ENCODE data around the gene NCAM1.

Gene NCAM1

GRCh38 chr11:112968941-112969713, 7.9 kb downstream of the NCAM1 start:
- FAIRE-seq: no peak

DNA sequence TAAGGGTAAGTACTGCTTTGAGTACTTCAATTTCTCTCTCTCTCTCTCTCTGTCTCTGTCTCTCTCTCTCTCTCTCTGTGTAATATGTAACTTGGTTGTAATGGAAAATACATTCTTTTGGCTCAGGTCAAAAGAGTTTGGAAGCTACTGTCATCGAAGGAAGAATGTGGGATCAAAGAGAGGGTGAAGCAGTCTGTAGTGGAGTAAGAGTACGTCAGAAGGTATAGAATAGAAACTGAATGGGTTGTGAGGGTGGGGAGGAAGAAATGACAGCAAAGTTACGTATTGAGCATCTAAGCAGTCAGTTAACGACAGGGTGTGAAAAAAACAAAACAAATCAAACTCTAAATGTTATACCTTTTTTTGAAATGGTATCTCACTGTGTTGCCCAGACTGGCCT, 10.0 kb downstream of the NCAM1 start:
- FAIRE-seq: no peak

DNA sequence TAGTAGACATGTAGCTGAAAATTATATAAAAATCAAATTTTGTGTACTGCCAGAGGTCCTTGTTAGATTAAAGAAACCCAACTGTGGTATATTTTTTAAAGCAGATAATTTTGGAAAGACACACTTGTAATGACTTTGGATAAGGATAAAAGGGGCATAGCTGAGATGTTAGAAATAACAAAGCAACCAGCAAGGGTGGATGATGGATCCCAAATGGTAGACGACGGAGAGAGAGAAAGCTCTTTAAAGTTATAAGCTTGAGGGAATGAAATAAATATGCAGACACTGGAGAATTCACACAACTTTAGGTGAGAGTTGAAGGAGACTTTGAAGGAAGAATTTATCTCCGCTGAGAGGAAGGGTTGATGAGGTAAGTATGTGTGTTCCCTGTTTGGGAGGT, 10.6 kb downstream of the NCAM1 start:
- no peak for FAIRE-seq

GRCh38 chr11:112972399-112973145, 11.4 kb downstream of the NCAM1 start:
- peak; percentile 60 for FAIRE-seq

- no peak for FAIRE-seq
Observed at GRCh38 chr11:112975051-112975450, 13.8 kb downstream of the NCAM1 start.

DNA sequence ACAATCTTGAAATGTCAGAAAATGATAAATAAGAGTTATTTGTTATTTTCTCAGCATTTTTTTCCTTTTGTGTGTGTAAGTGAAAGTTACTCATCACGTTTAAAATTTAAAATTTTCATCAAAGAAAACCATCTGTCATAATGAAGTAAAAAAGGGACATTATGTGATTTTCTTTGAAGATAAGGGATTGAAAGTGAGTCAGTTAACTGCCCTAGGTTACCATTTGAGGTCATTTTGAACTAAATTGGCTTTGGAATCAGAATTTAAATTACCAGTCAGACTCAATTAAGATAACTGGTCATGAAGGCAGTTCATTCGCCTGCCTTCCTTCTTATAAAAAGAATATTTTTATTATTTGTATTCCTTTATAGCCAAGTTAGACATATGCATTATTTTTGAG, 14.3 kb downstream of the NCAM1 start:
- FAIRE-seq: no peak

DNA sequence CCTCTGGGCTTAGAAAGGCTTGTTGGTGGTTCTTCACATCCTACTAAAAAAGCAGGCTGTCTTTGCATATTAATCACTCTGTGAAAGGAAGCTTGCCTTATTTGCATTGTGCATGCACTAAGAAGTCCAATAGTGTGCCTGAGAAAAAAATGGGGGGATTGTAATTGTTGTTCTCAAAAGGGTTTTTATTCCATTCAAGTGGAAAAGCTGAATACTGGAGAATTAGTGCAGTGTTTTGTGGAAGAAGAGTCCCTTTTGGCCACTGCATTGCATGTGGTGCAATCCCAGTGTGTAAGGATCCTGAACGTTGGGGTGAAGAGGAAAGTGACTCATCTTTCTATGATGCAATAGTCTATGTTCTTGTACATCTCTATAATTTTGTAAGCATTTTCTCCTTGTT, 16.5 kb downstream of the NCAM1 start:
- no peak for FAIRE-seq

GRCh38 chr11:112983887-112984286, 22.7 kb downstream of the NCAM1 start:
- FAIRE-seq: peak; percentile 100

- no peak for FAIRE-seq
Observed at GRCh38 chr11:112989198-112989597, 28.0 kb downstream of the NCAM1 start.

DNA sequence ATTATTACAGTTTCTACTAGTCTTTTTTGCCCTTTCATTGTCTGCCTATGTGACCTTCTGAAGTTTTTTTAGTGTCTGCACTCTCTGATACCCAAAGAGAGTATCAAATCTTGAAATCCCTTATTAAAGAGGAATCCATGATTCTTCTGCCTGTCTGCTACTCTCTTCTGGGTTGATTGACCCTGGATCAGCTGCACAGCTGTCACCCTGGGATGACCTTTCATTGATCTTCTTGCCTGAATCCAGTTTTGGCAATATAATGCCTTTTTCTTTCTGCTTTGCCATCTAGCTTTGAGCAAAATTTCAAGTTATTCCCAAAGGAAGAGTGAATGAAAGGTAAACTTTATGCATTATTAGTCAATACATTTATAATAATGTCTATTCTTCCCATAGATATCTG, 32.6 kb downstream of the NCAM1 start:
- FAIRE-seq: no peak

- no peak for FAIRE-seq
Observed at GRCh38 chr11:112995423-112996090, 34.3 kb downstream of the NCAM1 start.

DNA sequence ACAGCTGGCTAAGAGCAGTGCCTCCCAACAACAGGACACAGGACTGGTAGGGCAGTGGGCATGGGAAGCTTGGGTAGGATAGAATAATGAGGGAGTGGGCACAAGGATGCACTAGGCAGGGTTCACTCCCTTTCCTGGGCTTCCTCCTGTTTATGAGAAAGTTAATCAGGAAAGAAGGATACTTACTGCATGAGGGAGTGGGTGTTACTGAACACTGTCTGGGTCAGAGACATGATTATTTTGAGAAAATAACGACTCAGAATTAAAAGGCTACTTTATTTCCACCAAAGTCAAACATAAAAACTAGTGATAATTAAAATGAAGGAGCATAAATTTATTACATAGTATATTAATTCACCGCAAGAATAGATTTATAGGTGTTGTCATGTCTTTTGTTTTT, 35.8 kb downstream of the NCAM1 start:
- FAIRE-seq: no peak

GRCh38 chr11:112997857-112998466, 36.7 kb downstream of the NCAM1 start:
- FAIRE-seq: no peak

DNA sequence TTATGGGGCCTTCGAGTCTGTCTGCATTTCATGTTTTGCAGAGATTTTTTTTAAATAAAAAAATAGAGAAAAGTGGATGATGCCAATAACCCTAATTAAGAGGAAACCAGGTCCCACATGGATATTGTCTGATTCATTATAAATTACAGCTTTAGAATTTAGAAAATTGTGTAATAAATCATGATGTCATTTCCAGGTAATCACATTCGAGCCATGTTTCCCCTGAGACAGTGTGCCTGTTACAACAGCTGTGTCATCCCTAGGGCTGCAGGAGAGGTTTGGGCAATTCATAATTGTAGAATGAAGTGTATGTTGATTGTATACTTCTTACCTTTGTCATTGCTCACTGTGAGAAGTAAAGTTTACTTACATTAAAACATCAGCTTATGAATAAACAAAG, 38.3 kb downstream of the NCAM1 start:
- peak; percentile 56 for FAIRE-seq

DNA sequence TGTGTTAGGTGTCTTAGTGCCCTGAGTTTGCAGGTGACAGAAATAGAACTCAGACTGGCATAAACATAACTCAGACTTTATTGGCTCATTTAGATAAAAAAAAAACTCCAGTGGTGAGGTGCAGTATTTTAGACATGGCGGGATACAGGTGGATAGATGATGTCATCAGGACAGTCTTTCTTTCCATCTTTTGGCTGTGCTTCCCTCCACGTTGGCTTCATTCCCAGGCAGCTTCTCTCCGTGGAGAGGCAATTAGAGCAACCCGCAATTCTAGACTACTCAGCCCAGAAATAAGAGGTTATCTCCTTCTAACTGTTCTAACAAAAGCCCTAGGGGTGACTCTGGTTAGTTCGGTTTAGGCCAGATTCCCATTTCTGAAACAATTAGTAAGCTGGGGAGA, 40.5 kb downstream of the NCAM1 start:
- FAIRE-seq: no peak

DNA sequence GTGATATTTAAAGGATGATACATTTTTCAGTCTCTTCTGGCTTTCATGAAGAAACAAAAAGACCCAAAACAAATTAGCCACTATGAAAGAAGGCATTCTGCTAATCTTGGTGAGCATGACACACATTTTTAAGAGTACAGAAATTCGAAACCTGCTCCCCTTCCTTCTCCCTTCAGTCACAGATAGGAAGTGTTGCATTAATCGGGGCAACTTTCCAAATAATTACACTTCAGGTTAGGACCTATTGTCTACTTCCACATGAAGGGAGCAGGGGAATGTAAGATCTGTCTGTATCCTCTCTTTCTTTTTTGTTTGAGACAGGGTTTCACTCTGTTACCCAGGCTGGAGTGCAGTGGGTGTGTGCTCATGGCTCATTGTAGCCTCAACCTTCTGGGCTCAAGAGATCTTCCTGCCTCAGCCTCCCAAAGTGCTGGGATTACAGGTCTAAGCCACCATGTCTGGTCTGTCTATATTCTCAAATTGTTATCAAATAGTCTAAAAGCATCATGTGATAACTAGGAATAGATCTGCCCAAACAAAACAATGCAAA, 45.8 kb downstream of the NCAM1 start:
- no peak for FAIRE-seq

GRCh38 chr11:113014262-113015097, 53.3 kb downstream of the NCAM1 start:
- no peak for FAIRE-seq

GRCh38 chr11:113015098-113015455, 53.9 kb downstream of the NCAM1 start:
- no peak for FAIRE-seq

DNA sequence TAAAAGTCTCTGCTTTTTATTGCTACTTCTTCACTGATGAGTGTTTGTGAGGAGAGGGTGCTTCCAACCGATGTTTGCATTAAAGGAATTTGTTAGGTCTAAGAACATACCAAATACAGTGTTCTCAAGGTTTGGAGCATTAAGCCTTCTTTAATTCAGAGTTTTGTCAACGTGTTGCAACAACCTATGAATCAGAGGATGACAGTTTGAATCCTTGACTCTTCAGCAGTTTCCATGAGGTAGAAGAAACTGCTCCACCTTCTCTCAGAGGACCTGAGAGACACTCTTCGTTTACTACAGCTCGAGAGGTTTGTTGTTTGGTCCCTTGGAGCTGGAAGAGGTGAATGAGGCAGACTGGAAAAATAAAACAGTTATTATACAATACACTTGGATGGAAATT, 55.7 kb downstream of the NCAM1 start:
- no peak for FAIRE-seq

GRCh38 chr11:113018913-113019312, 57.7 kb downstream of the NCAM1 start:
- no peak for FAIRE-seq

DNA sequence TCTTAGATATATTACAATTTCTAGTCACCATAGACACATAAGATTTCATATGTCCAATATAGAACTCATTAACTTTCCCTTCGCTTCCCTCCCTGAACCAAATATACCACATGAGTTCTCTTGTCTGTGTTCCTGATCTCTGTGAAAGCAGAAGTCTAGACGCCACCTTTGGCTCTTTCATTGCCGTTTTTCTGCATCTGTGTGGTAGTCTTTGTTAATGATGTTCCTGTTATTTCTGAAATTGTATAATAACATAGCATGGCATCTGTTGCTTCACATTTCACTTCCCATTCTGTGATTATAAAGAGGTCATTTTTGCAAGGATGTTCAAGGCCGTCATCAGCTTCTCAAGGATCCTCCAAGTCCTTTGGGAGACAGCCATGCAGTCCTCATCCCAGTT, 58.5 kb downstream of the NCAM1 start:
- no peak for FAIRE-seq

DNA sequence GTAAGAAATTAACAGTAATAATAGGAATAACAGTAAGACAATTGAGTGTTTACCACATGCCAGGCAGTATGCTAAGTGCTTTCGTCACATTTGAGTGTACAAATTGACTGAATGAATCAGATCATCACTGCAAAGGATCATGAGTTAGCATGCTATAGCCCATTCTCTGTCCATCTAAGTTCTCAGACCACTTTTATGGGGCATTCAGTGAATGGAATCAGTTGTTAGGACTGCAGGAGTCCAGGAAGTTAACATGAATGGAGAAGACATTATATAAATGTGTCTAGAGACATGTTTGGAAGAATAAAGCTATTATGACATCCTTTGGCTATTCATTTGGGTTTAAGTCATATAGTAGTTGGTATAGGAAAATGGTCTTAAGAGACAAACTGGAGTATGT, 59.9 kb downstream of the NCAM1 start:
- no peak for FAIRE-seq
